ENCODE measurements around the gene MVK. TPM values are rescaled to one million over a fixed set of nuclear protein-coding genes. Genes with fewer than 3 reads are reported as not detected.

MVK gene
- total RNA-seq, 1 donor from 2014 or later, result 53.6 TPM

- H3K9me3 Mint-ChIP-seq (ENCODE audit: unreplicated experiment), result peaks cover 6% of the 10 kb centered on the region
- H3K27ac Mint-ChIP-seq (ENCODE audit: unreplicated experiment), result no peak overlapping the region
- H3K36me3 Mint-ChIP-seq (ENCODE audit: unreplicated experiment), result no peaks in the 10 kb centered on the region
- no peak overlapping the region for H3K4me3 Mint-ChIP-seq (ENCODE audit: unreplicated experiment)
- H3K4me1 Mint-ChIP-seq (ENCODE audit: low read depth, unreplicated experiment), result peaks cover 5% of the 10 kb centered on the region
- H3K27me3 Mint-ChIP-seq (ENCODE audit: unreplicated experiment), result peaks cover 12% of the 10 kb centered on the region
- TF ChIP-seq, protein P1, sequence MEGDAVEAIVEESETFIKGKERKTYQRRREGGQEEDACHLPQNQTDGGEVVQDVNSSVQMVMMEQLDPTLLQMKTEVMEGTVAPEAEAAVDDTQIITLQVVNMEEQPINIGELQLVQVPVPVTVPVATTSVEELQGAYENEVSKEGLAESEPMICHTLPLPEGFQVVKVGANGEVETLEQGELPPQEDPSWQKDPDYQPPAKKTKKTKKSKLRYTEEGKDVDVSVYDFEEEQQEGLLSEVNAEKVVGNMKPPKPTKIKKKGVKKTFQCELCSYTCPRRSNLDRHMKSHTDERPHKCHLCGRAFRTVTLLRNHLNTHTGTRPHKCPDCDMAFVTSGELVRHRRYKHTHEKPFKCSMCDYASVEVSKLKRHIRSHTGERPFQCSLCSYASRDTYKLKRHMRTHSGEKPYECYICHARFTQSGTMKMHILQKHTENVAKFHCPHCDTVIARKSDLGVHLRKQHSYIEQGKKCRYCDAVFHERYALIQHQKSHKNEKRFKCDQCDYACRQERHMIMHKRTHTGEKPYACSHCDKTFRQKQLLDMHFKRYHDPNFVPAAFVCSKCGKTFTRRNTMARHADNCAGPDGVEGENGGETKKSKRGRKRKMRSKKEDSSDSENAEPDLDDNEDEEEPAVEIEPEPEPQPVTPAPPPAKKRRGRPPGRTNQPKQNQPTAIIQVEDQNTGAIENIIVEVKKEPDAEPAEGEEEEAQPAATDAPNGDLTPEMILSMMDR (IDR thresholded peaks at IDR 0.05; ENCODE audit: partially characterized antibody, unreplicated experiment), result no peak
- no peak for DNase-seq
These were observed 15.0 kb upstream of the MVK start for GRCh38 chr12:109558374-109559199.

DNA sequence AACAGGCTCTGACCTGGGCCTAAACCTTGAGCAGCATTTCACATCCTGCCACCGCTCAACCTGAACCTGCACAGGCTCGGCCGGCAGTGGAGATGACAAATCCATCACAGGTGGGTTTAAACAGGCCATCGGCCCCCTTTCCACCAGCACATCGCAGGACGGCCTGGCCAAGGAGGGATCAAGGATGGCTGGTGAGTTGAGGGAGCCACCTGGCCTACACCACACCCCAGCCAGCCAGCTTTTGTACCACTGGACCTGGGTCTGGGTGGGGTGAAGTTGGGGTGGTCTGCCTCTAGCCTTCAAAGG lies 14.4 kb upstream of the MVK start:
- H3K4me3 Mint-ChIP-seq (ENCODE audit: unreplicated experiment), result no peak overlapping the region
- H3K27me3 Mint-ChIP-seq (ENCODE audit: unreplicated experiment), result peaks cover 8% of the 10 kb centered on the region
- DNase-seq, result no peak
- peaks cover 6% of the 10 kb centered on the region for H3K9me3 Mint-ChIP-seq (ENCODE audit: unreplicated experiment)
- no peaks in the 10 kb centered on the region for H3K36me3 Mint-ChIP-seq (ENCODE audit: unreplicated experiment)
- TF ChIP-seq, protein P1 (IDR thresholded peaks at IDR 0.05; ENCODE audit: partially characterized antibody, unreplicated experiment), result no peak
- peaks cover 5% of the 10 kb centered on the region for H3K4me1 Mint-ChIP-seq (ENCODE audit: low read depth, unreplicated experiment)
- H3K27ac Mint-ChIP-seq (ENCODE audit: unreplicated experiment), result no peak overlapping the region

DNA sequence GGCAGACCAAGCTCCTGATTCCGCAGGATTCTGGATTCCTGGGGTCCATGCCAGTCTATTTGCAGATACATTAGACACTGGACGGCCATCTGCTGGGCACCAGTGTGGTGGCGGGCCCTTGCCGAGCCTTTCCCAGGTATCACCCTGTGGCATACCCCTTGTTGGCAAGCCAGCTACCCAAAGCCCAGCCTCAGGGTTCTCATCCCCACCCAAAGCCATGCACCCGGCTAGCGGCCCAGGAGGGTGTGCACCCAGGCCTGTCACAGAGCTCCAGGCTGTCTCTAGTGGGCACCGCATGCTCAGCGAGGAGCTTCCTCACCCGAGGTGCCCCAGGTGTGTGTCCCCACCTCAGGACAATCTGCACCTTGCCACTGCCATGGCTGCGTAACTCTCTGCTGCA lies 14.0 kb upstream of the MVK start:
- no peak overlapping the region for H3K4me3 Mint-ChIP-seq (ENCODE audit: unreplicated experiment)
- no peak overlapping the region for H3K27ac Mint-ChIP-seq (ENCODE audit: unreplicated experiment)
- peaks cover 5% of the 10 kb centered on the region for H3K4me1 Mint-ChIP-seq (ENCODE audit: low read depth, unreplicated experiment)
- peaks cover 6% of the 10 kb centered on the region for H3K9me3 Mint-ChIP-seq (ENCODE audit: unreplicated experiment)
- TF ChIP-seq, protein P1 (IDR thresholded peaks at IDR 0.05; ENCODE audit: partially characterized antibody, unreplicated experiment), result no peak
- H3K27me3 Mint-ChIP-seq (ENCODE audit: unreplicated experiment), result peaks cover 7% of the 10 kb centered on the region
- no peaks in the 10 kb centered on the region for H3K36me3 Mint-ChIP-seq (ENCODE audit: unreplicated experiment)
- DNase-seq, result no peak

GRCh38 chr12:109560867-109561710 lies 12.5 kb upstream of the MVK start:
- Mint-ChIP-seq H3K4me1 (ENCODE audit: low read depth, unreplicated experiment) (peaks cover 5% of the 10 kb centered on the region), H3K27ac (ENCODE audit: unreplicated experiment) (no peak overlapping the region), H3K9me3 (ENCODE audit: unreplicated experiment) (peaks cover 6% of the 10 kb centered on the region), H3K4me3 (ENCODE audit: unreplicated experiment) (no peak overlapping the region), H3K27me3 (ENCODE audit: unreplicated experiment) (peaks cover 8% of the 10 kb centered on the region), H3K36me3 (ENCODE audit: unreplicated experiment) (no peaks in the 10 kb centered on the region)
- DNase-seq, result no peak
- TF ChIP-seq, protein P1 (IDR thresholded peaks at IDR 0.05; ENCODE audit: partially characterized antibody, unreplicated experiment), result no peak

- TF ChIP-seq, protein P1 (IDR thresholded peaks at IDR 0.05; ENCODE audit: partially characterized antibody, unreplicated experiment), result no peak
- DNase-seq, result no peak
- no peak overlapping the region for H3K27ac Mint-ChIP-seq (ENCODE audit: unreplicated experiment)
- peaks cover 6% of the 10 kb centered on the region for H3K9me3 Mint-ChIP-seq (ENCODE audit: unreplicated experiment)
- H3K4me1 Mint-ChIP-seq (ENCODE audit: low read depth, unreplicated experiment), result no peaks in the 10 kb centered on the region
- peaks cover 8% of the 10 kb centered on the region for H3K27me3 Mint-ChIP-seq (ENCODE audit: unreplicated experiment)
- no peak overlapping the region for H3K4me3 Mint-ChIP-seq (ENCODE audit: unreplicated experiment)
- H3K36me3 Mint-ChIP-seq (ENCODE audit: unreplicated experiment), result peaks cover 1% of the 10 kb centered on the region
These were observed 11.9 kb upstream of the MVK start for GRCh38 chr12:109561711-109562030.
